HepG2 (cell line): ENCODE results near the gene HTR1D.
"Not testable (repeated sequence)": the region's sequence is repeated elsewhere in the genome, so short reads cannot be mapped to it uniquely, and the experiment has no call there.

Experiments
- CC2D1A ChIP-seq: sonication (generic); formaldehyde crosslinking; IDR thresholded peaks from 2 replicates; pipeline ENCODE4 v1.8.1; 2023; ENCODE audit warnings: mild to moderate bottlenecking, missing genetic modification reagents
- MTA3 ChIP-seq: sonication (generic); formaldehyde crosslinking; IDR thresholded peaks from 2 replicates; pipeline ENCODE4 v1.4.0; 2020; ENCODE audit warnings: missing genetic modification reagents
- TCF7 ChIP-seq: sonication (generic); IDR thresholded peaks from 2 replicates; pipeline ENCODE4 v1.6.1; 2016; ENCODE audit warnings: antibody characterized with exemption, low read depth
- ZNF232 ChIP-seq: sonication (generic); formaldehyde crosslinking; IDR thresholded peaks from 2 replicates; pipeline ENCODE4 v1.4.0; 2020; ENCODE audit warnings: missing genetic modification reagents, borderline replicate concordance

DNA sequence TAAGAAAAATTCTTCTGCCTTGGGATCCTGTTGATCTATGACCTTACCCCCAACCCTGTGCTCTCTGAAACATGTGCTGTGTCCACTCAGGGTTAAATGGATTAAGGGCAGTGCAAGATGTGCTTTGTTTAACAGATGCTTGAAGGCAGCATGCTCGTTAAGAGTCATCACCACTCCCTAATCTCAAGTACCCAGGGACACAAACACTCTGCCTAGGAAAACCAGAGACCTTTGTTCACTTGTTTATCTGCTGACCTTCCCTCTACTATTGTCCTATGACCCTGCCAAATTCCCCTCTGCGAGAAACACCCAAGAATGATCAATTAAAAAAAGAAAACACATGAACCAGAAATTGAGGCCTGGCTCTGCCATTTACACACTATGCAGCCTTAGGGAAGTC, 40.8 kb upstream of the HTR1D start:
- TF ChIP-seq TCF7; MTA3; CC2D1A (CRISPR knock-in tag); ZNF232: not testable (repeated sequence)
